Fibroblast of skin of back (primary cell): ENCODE results near the gene FRMD1.

Experiments
- DNase-seq: peaks from one replicate; pipeline ENCODE4 v3.0.0-alpha.2; 2013

The FRMD1 gene

DNA sequence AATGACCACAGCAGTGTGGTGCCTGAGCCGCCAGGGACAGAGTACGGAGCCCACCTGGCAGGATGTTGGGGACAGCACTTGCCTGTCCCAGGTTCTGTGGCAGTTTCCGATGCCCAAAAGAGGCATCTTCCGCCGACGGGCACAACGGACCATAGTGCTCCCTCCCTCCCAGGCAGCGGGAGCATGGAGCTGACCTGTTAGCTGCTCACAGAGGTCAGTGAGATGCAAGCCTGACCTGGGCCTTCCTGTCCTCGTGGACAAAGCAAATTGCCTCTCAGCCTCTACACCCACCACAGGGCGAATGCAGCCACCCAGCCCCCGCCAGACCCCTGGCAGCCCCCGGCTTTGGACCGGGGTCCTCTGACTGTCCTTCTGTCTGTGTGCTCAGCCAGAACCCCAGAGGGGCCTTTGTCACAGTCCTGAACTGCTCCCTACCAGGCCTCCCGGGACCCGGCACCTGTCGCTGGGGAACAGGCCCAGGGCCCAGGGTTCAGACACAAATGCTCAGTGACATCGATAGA is 16.2 kb upstream of the FRMD1 start:
- no peak for DNase-seq

DNA sequence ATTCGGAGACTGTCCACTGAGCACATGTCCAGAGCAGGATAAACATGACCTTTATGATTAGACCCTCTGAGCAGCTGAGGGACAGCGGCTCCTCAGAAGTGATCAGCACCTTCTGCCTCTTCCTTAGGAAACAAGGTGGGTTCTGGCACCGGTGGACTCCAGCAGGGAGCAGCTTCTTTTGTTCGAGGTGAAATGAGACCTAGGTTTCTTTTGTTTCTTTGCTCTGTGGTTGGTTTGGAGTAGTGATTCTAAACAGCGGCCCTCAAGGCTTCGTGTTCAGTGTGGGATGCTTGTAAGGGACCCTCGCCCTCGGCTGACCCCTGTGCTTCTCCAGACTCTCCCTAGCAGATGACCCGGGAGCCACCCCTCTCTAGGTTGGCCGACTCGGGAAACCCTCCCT is 14.6 kb upstream of the FRMD1 start:
- no peak for DNase-seq

DNA sequence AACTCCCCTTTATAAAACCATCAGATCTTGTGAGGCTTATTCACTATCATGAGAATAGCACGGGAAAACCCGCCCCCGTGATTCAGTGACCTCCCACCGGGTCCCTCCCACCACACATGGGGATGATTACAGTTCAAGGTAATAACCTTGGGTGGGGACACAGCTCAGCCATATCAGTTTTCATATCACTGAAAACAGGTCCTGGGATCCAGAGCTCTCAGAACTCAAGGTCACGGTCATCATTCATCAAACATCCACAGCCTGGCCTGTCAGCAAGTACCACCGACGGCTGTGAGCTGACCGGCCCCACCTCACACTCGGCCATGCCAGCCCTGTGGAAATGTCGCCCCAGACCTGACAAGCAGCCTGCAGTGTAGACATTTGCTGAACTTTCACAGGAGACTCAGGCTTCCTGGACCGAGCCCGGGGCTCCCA is 14.1 kb upstream of the FRMD1 start:
- DNase-seq, result no peak

DNA sequence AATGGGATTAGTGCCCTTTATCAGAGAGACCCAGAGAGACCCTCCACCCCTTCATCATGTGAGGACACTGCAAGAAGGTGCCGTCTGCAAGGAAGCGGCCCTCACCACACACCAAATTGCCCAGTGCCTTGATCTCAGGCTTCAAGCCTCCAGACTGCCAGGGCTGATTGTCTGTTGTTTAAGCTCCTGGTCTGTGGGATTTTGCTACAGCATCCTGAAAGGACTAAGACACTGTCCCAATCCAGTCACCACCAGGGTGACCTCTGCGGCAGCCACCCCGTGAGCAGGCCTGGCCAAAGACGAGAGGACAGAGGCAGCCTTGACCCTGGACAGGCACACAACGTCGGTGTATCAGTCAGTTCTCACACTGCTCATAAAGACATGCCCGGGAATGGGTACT is 13.5 kb upstream of the FRMD1 start:
- no peak for DNase-seq

DNA sequence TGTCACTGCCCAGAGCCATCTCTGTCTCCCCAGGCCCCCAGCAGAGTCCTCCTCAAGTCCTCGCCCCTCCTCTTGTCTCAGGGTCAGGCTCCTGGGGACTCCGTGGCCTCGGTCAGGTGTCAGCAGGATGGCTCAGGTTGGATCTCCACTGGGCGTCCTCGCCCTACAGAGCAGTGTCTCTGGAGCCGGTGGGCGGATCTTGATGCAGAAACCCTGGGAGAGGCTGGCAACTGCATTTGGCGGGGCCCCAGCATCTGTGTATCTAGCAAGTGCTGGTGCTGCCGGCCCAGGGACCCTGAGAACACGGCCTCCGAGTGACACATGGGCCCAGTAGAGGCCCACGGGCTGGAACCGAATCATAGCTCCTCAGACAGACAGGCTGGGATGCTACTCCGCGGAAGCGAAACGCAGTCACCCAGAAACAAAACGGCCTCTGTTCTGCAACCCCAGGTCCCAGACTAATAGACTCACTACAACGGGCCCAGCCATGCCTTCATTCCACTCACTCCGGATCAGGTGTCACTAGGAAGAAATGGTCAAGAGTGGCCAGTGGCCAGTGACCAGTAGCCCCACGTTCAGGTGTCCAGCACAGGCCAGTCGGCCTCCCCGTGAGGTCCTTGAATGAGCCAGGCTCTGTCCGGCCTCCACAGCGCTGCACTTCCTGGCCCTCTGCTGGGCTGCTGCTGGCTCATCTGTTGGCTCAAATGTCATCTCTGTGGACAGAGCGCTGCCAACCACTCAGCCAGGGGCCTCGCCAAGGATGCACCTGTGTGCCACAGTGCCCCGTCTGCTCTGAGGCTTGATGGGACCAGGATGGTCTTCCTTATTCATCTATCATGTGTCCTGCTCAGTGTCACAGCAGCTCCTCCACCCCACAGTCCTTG is 12.6 kb upstream of the FRMD1 start:
- no peak for DNase-seq

DNA sequence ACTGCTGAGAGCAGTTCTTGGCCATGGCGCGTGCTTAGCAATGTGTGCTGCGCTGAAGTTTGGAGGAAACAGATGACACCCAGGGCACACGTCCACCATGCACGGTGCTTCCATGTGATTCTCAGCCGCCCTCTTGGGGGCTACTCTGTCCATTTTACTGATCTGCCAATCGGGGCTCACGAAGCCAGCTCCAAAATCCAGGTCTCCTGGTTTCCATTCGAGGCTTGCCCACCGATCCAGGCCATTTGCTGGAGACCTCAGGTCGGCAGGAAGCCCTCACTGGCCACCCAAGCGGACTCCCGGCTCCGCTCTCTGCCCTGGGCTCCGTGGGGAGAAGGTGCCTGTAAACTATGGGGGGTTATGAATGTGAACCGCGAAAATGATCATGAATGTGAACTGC is 11.7 kb upstream of the FRMD1 start:
- no peak for DNase-seq

DNA sequence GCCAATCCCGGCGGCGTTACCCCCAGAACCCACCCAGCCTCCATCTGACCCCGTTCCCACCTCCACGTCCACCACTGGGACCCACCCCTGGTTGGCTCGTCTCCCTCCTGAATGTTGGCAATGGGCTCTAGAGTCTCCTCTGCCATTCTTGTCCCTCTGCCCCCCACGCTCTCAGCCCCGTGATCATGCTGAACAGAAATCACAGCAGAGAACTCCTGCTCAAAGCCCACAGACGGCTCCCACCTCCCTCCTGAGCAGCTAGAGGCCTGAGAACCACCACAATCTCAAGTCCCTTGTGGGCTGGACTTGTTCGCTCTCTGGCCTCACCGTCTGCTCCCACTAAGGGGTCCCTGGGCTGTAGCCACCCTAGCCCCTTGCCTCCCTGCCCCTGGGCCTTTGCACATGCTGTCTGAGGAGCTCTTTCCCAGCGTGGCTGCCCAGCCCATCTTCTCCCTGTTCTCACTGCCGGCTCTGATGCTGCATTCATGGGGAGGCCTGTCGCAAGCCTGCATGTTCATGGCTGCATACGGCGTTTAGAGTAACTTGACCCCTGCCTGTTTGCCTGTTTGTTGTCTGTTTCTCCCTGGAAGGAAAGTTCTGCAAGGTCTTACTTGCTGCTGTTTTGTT is 11.2 kb upstream of the FRMD1 start:
- no peak for DNase-seq

DNA sequence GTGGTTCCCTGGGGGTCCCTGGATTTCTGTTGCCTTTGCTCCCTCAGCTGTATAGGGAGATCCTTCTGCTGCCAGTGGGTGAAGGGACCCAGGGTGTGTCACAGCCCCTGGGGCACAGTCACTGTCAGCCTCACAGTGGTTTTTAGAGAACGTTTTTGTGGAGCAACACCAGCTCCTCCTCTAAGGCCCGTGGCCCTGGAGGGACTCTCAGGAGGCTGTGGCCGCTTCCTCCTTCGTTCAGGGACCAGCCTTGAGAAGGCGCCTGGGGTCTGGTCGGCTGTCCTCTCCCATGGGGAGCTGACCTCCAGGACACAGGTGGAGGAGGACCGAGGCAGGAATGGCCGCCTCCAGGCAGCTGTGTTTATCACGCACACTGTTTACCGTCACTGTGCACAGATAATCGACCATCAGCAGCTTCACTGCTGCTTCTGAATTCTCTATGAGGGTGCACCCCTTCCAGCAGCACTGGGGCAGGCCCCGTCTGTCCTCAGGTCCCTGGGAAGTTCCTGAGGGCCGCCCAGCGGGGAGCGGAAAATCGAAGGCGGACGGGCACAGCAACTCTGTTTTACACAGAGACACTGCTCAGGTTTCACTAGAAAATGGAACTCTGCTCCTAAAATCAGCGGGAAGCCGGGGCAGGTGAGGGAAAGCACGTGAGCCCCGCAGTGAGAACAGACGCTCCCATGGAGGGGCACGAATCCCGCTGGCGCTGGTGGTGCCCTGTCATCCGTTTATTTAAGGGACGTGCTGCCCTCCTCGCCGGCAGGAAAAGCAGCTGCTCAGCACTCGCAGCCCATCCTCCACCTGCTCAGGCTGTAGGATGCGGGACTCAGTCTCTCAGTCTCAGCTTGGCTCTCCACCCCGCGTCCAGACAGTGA is 10.4 kb upstream of the FRMD1 start:
- DNase-seq, result no peak

DNA sequence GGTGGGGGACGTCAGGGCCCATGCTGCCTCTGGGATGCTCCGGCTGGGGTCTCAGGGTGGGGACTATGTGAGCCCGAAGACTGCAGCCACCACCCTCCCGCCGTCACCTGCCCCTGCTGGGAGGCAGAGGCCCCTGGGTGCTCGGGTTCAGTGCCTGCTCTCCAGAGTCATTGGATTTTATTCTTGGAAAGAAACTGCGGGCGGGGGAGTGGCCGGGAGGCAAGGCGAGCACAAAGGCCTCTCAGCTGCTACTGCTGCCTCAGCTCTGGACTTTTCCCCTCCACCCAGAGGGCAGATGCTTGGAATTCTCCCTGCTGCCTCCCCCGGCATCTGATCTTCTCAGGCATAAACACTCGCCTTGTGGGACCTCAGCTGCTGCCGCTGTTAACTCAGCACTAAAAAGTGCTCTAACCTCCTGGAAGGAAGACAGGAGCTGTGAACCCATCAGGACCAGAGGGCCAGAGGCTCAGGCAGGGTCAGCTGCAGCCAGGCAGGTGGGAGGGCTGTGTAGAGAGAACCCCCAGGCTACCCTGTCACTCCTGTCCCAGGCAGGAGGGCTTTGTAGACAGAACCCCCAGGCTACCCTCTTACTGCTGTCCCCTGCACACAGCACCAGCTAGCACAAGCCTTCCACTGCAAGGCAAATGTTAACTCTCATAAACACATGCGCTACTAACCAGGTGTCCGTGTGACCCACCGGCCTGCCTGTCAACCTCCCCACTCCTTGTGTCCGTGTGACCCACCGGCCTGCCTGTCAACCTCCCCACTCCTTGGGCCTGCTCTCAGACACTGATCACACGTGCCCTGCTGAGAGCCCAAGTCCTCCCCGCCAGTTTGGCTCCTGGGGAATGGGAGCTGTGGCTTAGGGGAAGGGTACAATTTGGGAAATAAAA is 9.4 kb upstream of the FRMD1 start:
- peak; percentile 64 for DNase-seq

DNA sequence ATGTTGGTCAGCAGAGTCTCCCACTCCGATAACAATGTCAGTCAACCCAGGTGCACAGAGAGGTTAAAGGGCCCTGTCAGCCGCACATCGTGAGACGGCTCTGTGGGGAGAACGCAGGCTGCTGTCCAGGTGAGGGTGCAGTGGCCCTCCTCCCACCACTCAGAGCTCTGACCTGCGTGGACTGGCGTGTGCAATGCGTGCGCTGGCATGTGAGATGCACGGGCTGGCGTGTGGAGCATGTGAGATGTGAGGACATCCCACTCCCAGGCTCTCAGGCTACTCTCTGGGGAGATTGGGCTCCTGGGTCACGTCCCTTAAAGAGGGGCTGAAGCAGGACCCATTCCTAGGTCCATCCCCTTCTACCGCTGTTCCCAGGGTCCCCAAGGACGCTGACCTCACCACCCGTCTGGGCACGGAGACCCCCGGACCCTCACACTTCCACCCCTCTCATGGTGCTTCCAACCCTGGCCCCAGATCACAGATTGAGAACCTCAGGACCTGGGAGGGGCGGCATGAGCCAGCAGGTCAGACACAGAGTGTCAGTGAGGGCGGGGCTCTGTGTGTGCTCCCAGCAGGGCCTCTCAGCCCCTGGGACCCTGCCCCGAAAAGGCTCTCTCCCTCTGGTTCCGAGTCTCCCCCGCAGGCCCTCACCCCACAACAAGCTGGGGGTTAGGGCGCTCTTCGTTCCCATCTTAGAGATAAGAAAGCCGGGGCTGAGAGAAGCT is 8.6 kb upstream of the FRMD1 start:
- DNase-seq, result no peak

DNA sequence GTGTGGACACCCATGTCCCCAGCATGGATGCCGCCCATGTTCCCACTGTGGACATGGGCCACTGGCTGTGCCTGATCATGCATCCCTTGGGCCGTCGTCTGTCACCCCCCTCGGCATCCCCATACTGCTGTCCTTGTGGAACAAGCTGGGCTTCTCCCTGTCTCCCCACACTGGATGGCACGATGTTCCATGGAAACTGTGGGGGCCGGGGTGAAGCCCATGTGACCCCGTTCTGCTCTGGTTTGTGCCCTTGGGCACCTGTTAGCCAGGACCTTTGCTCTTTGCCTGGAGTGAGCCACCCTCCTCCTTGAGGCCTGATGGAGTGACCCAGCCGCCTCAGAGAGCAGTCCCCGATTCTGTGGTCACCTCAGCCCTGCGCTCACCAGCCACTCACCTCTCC is 7.6 kb upstream of the FRMD1 start:
- DNase-seq, result no peak

DNA sequence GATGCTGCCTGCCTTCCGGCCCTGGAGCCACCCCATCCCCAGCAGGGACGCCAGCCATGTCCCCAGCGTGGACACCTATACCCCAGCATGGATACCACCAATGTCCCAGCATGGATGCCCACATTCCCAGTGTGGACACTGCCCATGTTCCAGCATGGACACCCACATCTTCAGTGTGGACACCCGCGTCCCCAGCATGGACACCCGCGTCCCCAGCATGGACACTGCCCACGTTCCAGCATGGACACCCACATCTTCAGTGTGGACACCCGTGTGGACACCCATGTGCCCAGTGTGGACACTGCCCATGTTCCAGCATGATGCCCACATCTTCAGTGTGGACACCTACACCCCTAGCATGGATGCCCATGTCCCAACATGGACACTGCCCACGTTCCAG is 7.1 kb upstream of the FRMD1 start:
- no peak for DNase-seq

DNA sequence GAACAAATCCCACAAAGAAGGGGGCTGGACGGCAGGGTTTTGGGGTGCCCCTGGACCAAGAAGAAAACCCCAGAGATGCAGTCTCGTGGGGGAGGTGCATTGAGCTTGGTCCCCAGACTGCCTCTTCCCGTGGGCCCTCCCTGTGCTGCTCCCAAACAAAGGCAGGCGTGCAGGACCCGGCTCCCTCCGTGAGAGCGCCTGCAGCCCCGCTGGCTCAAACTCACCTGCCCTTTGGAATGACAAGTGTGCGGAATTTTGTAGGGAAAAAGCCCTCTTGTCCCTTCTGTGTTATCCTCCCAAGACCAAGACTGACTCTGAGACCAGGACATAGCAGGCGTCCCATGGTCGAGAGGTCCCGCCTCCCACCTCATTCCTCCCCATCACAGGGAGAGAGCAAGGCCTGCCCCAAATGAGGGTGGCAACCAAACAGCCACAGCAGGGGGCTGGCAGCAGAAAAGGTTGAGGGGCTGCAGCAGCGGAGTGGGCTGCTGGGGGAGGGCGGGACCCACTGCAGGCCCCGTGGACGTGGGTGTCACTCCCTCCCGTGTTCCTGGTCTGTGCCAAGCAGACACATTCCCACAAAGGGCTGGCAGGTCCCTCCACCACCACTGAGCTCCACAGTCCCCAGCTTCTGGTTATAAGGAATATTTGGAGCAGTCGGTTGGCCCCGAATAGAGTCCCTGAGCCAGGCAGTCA is 5.6 kb upstream of the FRMD1 start:
- no peak for DNase-seq

DNA sequence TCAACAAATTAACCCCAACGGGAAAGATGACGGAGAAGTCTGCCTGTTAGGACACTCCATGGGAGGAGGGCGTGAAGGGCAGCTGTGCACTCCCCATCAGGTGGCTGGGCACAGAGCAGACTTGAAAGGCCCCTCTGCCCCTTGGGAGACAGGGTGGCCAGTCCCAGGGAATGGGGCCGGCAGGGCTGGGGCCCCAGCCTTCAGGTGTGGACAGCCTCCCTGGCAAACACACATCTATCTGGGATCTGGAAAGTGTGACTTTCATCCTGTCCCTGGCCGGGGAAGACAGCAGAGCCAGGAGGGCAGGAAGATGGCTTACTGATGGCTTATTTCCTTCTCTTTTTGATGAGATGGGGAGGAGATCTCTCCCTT is 4.5 kb upstream of the FRMD1 start:
- no peak for DNase-seq

DNA sequence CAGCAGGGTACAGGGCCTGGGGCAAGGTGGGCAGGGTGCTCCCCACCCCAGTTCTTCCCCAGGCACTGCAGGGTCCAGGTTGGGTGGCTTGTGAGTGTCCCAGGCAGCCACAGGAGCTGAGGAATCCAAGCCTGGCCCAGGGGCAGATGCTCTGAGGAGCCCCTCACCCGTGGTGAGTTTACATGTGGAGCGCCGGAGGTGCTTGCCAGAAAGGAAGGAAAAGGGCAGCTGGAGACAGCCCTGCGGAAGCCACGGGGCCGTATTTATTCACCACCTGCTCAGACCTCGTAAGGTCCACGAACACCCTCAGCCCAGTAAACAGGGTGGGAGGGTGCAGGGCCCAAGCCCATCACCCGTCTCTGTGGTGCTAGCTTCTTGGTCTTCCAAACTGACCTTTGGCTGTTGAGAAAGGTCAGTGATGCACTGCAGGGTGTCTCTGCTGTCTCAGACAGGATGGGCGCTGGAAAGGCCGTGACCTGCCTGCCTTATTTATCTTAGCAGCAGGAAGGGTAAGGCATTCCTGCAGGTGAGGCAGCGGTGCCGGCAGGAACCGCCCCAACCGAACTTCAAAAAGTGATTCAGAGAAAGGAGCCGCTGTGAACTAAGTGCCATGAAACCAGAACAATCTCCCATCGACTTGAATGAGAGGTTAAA is 4.0 kb upstream of the FRMD1 start:
- DNase-seq, result no peak

DNA sequence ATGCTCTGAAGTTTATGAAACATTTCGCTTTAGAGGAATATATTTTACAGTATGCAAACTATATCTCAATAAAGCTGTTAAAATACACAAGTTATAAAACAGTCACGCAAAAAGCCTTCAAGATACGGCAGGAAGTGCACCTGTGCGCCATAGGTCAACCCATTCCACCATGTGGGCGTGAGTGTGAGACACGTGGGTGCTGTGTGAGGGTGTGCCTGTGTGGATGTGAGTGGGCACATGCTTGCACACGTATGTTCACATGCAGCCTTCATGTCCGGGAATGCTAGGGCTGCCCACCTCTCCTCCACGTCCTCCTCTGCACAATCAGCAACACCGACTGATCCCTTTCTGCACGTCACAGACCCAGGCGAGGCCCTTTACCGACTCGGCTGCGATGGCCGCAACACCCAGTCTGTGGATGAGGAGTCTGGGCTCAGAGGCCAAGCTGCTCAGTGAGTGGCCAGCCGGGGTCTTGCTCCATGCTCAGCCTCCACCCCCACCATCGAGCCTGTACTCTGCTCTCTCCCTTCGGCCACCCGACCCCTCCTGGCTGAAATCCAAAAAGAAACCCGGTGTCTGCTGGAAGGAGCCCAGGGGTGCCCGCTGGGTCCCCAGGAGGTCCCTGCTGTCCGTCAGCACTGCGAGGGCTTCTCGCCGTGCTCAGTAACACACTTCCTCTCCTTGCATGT is 3.0 kb upstream of the FRMD1 start:
- DNase-seq, result no peak

DNA sequence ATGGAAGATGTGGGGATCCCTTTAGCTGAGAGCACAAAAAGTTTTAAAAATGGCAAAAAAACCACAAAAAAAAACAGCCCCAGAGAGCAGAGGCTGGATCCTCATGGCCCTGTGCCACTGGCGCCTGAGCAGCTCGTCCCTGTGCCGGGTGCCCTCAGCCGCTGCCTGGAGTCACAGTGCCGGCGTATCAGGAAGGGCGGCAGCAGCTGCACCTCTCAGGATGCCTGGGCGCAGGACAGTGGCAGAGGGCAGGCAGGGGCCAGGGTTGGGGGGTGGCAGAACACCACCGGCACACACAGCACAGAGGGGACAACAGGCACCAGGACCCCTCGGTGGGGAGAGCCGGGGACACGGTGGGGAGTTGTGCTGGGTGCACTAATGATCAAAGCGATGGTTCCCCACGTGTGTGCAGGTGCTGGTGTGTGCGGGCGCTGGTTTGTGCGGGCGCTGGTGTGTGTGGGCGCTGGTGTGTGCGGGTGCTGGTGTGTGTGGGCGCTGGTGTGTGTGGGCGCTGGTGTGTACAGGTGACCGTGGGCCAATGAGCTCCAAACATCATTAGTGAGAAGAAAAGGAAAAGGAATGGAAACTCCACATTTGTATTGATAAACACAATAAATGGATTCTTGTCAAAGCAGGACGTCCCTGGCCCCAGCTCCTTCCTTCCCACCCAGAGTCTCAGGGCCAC is 1.5 kb upstream of the FRMD1 start:
- no peak for DNase-seq

DNA sequence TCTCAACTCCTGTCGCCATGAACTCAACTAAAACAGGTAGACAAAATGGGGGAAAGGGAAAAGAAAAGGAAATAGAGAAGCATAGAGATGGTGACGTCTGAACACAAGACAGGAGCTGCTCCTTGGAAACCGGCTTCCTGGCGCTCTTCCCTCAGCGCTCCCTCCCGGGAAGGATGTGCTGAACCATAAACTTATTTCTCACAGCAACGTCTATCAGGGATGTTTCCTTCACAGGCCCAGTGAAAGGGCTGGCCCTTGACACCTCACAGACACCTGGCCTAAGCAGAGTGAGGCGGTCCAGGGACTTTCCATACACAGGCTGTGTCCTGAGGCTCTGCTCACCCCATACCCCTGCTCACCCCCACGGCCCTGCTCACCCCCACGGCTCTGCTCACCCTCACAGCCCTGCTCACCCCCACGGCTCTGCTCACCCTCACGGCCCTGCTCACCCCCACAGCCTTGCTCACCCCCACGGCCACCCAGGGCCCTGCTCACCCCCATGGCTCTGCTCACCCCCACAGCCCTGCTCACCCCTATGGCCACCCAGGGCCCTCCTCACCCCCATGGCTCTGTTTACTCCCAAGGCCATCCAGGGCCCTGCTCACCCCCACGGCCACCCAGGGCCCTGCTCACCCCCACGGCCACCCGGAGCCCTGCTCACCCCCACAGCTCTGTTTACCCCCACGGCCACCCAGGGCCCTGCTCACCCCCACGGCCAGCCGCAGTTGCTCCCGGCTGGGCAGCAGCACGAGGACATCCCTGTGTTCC is 653 bp downstream of the FRMD1 start:
- DNase-seq, result no peak
